Lung (tissue), 12 donors: ENCODE measurements around the gene MRTFA. TPM values are rescaled to one million over a fixed set of nuclear protein-coding genes. Genes with fewer than 3 reads are reported as not detected.

Source experiments
- ATAC-seq: fragments of 200-7000 bp; cut with Tn5 transposase; one replicate; pipeline ENCODE4 v1.9.1; 2020; ENCODE audit warnings: moderate number of reproducible peaks; ENCODE audit not compliant: insufficient read depth, low FRiP score
- DNase-seq, 3 donors: peaks; one replicate each; pipeline ENCODE4 v3.0.0-alpha.2; 2013 to 2017
- H3K27ac ChIP-seq, 2 donors: one replicate each; pipeline ENCODE4 v1.5.1; 2013; ENCODE audit warnings: mild to moderate bottlenecking in 2 of 2, moderate library complexity in 2 of 2, control low read depth in 1 of 2, inconsistent platforms in 1 of 2, low read depth in 1 of 2, low read length in 1 of 2
- H3K27me3 ChIP-seq, 3 donors: one replicate each; pipeline ENCODE4 v1.5.1; 2013; ENCODE audit warnings: low read length in 2 of 3; ENCODE audit not compliant: control insufficient read depth in 3 of 3, insufficient read depth in 3 of 3
- H3K36me3 ChIP-seq, 4 donors: one replicate each; pipeline ENCODE4 v1.5.1; 2013; ENCODE audit warnings: low read length in 4 of 4, mild to moderate bottlenecking in 1 of 4, moderate library complexity in 1 of 4; ENCODE audit not compliant: control insufficient read depth in 4 of 4, insufficient read depth in 4 of 4
- H3K4me1 ChIP-seq, 5 donors: one replicate each; pipeline ENCODE4 v1.5.1; 2013; ENCODE audit warnings: low read length in 5 of 5, mild to moderate bottlenecking in 2 of 5, moderate library complexity in 1 of 5; ENCODE audit not compliant: control insufficient read depth in 5 of 5, insufficient read depth in 5 of 5
- H3K4me3 ChIP-seq: one replicate; pipeline ENCODE4 v1.5.1; 2013; ENCODE audit warnings: mild to moderate bottlenecking, control low read depth, moderate library complexity
- H3K9ac ChIP-seq, 2 donors: one replicate each; pipeline ENCODE4 v1.5.1; 2013; ENCODE audit warnings: low read length in 2 of 2, control low read depth in 1 of 2; ENCODE audit not compliant: insufficient read depth in 1 of 2
- H3K9me3 ChIP-seq, 4 donors: one replicate each; pipeline ENCODE4 v1.5.1; 2013; ENCODE audit warnings: low read length in 3 of 4, mild to moderate bottlenecking in 1 of 4, moderate library complexity in 1 of 4; ENCODE audit not compliant: control insufficient read depth in 4 of 4, insufficient read depth in 3 of 4
- CTCF ChIP-seq: IDR thresholded peaks from 2 replicates; pipeline ENCODE4 v1.5.1; 2012; ENCODE audit warnings: mild to moderate bottlenecking; ENCODE audit errors: control extremely low read depth, extremely low read depth
- WGBS, 2 donors: extraction: QIAGEN DNeasy Blood & Tissue Kit; methylation state at CpG; one replicate each; pipeline ENCODE4 v1.1.7; 2013; 5-methylcytosine and 5-hydroxymethylcytosine counted together
- polyA plus RNA-seq, 2 donors: library from polyadenylated mRNA; stranded (reverse); fragments of 200-250 nt; gene quantifications; one replicate each; pipeline ENCODE4 v1.2.1, GENCODE V29; 2013
- total RNA-seq, 2 donors: library from RNA; depleted of rRNA in 1 of 2; stranded (reverse); fragments of >200 nt in 1 of 2; gene quantifications; one replicate each; pipeline ENCODE4 v1.2.1, GENCODE V29; 2014 to 2021
- donor health status: control.
- donor health status: control.
- donor health status: Bipolar disorder and iron deficiency.
- donor health status: healthy.
- donor health status: DM: yes; HTN: yes; CAD: no.

The MRTFA gene
- total and polyA plus RNA-seq, 4 donors = 26.3 to 64.0 (median 40.1) TPM

GRCh38 chr22:40363059-40363458 is 273.5 kb downstream of the MRTFA start:
- no peak for ATAC-seq
- H3K36me3 ChIP-seq = peaks cover 51 to 82% (median 72%) of the 10 kb centered on the region in 4 donors

DNA sequence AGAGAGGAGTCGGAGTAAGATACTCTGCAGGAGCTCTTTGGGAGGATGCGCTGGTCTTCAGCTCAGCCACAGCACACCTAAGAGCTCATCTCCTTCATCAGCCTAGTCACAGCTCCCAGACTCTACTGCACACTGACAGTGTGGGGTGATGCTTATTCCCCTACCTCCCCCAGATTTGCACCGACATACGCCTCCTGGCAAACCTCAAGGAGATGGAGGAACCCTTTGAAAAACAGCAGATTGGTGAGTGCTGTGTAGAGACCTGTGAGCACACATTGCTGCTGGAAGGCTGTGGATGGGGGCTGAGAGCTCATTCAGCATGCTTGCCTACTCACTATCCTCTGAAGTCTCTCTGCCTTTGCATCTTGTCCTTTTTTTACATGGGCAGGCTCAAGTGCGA is 275.4 kb downstream of the MRTFA start:
- TF ChIP-seq CTCF = no peak
- Histone ChIP-seq H3K9ac (no peak overlapping the region), H3K4me3 (no peak overlapping the region), H3K27ac (no peak overlapping the region), H3K9me3 (no peaks in the 10 kb centered on the region), H3K27me3 (no peaks in the 10 kb centered on the region), H3K4me1 (no peaks in the 10 kb centered on the region), H3K36me3 (peaks cover 45 to 74% (median 64%) of the 10 kb centered on the region in 4 donors)
- 98 to 100% methylated on average over 5 of the region's 5 CpGs for WGBS, 2 donors
- ATAC-seq (no peak), DNase-seq (no peak)

More at GRCh38 chr22:40363059-40363458, 273.5 kb downstream of the MRTFA start:
- H3K27ac ChIP-seq = no peak overlapping the region
- WGBS, 2 donors = 94 to 97% methylated on average over 3 of the region's 3 CpGs
- no peak for DNase-seq
- H3K9me3 ChIP-seq = no peaks in the 10 kb centered on the region
- H3K4me3 ChIP-seq = no peak overlapping the region
- no peaks in the 10 kb centered on the region for H3K4me1 ChIP-seq
- TF ChIP-seq CTCF = no peak
- no peak overlapping the region for H3K9ac ChIP-seq
- H3K27me3 ChIP-seq = no peaks in the 10 kb centered on the region

Other genes with a start within 250 kb of the MRTFA start
- gene MCHR1, start 42.8 kb upstream of the MRTFA start, total RNA-seq = under 1 TPM; 0.21 to 0.37 TPM
- under 1 TPM; 0.06 to 0.62 TPM for gene MCHR1, start 42.8 kb upstream of the MRTFA start, polyA plus RNA-seq
- 10 to 100 TPM; 17.2 to 17.4 TPM for gene SLC25A17, start 182.6 kb upstream of the MRTFA start, total RNA-seq
- gene SLC25A17, start 182.6 kb upstream of the MRTFA start, polyA plus RNA-seq = 10 to 100 TPM; 13.7 to 13.8 TPM
- gene ST13, start 219.9 kb upstream of the MRTFA start, total RNA-seq = 100 to 1,000 TPM; 145 to 208 TPM
- 100 to 1,000 TPM in 1 of 2 donors, 10 to 100 TPM in 1; 61.9 to 118 TPM for gene ST13, start 219.9 kb upstream of the MRTFA start, polyA plus RNA-seq
- 10 to 100 TPM; 14.4 to 24.1 TPM for gene XPNPEP3, start 220.4 kb upstream of the MRTFA start, total RNA-seq
- gene XPNPEP3, start 220.4 kb upstream of the MRTFA start, polyA plus RNA-seq = 1 to 10 TPM; 5.1 to 6.3 TPM
- not detected for gene DNAJB7, start 225.4 kb upstream of the MRTFA start, total RNA-seq
- not detected for gene DNAJB7, start 225.4 kb upstream of the MRTFA start, polyA plus RNA-seq